HL-60 (cell line): ENCODE measurements around the gene PDE3A.

Experiments
- CTCF ChIP-seq: IDR thresholded peaks from one replicate; pipeline ENCODE4 v1.5.1; 2011; ENCODE audit warnings: low read length, control low read depth, inconsistent platforms; ENCODE audit not compliant: insufficient read depth
- GABPA ChIP-seq: IDR thresholded peaks from 2 replicates; pipeline ENCODE4 v1.6.1; 2012; ENCODE audit warnings: low read depth
- POLR2AphosphoS5 ChIP-seq: IDR thresholded peaks from 2 replicates; pipeline ENCODE4 v1.6.1; 2012; ENCODE audit warnings: low read depth
- REST ChIP-seq: IDR thresholded peaks from 2 replicates; pipeline ENCODE4 v1.6.1; 2012; ENCODE audit warnings: low read depth; ENCODE audit not compliant: insufficient replicate concordance
- SPI1 ChIP-seq: IDR thresholded peaks from 2 replicates; pipeline ENCODE4 v1.6.1; 2012; ENCODE audit warnings: low read depth, mild to moderate bottlenecking, borderline replicate concordance

- TF ChIP-seq CTCF (no peak), POLR2AphosphoS5 (no peak), SPI1 (no peak), GABPA (no peak), REST (no peak)
These were observed 16.9 kb upstream of the PDE3A start for GRCh38 chr12:20351406-20351805.
